ENCODE measurements around the gene NDUFS8. TPM values are rescaled to one million over a fixed set of nuclear protein-coding genes. Genes with fewer than 3 reads are reported as not detected.

Gene NDUFS8
- total and polyA plus RNA-seq, 2 of the 13 experiments (the other 11 are each of a cell fraction or from before 2014, with no cell fraction given): 96.7 to 158 TPM

DNA sequence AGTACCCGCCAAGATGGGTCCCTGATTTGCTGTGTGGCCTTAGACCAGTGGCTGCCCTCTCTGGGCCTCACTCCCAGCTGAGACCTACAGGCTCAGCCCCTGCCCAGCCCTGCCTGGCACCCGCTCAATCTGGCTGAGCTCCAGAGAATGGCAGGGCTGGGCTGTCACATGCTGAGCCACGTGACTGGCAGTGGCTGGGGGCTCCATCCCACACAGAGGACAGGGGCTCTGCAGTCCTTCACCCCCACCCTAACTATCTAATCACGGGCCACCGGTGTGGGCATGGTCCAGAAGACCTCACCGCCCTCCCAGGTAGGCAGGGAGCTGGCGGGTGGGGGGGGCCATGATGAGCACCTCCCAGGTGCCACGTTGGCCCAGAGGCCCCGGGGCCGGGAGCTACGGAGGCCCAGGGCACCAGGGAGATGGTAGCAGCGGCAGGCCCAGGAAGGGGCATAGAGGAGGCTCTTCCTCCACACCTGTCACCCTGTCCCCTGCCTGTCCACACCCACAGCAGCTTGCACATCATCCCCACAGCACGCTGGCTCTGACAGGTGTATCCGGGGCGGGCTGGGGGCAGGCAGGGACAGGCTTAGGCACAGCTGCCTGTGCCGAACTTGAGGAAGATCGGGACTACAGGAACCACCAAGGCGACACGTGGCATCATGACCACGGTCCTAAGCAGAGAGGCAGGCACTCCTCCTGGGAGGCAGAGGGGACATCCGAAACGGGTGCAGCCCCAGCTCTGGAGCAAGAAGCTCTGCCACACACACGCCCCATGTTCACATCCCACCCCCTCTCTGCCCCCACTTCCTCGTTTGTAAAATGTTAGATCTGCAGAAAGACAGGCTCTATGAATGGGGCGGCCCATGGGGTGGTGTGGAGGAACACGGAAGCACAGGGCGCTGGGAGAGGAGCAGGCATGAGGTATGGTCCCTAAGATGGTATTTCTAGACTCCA, 21.8 kb upstream of the NDUFS8 start (continued):
- TF ChIP-seq, protein P1, sequence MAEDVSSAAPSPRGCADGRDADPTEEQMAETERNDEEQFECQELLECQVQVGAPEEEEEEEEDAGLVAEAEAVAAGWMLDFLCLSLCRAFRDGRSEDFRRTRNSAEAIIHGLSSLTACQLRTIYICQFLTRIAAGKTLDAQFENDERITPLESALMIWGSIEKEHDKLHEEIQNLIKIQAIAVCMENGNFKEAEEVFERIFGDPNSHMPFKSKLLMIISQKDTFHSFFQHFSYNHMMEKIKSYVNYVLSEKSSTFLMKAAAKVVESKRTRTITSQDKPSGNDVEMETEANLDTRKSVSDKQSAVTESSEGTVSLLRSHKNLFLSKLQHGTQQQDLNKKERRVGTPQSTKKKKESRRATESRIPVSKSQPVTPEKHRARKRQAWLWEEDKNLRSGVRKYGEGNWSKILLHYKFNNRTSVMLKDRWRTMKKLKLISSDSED (CRISPR knock-in tag; IDR thresholded peaks at IDR 0.05): no peak
- TF ChIP-seq ZNF263 (CRISPR knock-in tag; IDR thresholded peaks at IDR 0.05) (no peak), ZNF292 (CRISPR knock-in tag; IDR thresholded peaks at IDR 0.05; ENCODE audit: borderline replicate concordance, low read depth) (no peak), ZNF138 (CRISPR knock-in tag; IDR thresholded peaks at IDR 0.05; ENCODE audit: low read depth) (no peak), MEIS1 (CRISPR knock-in tag; IDR thresholded peaks at IDR 0.05; ENCODE audit: borderline replicate concordance) (no peak), POLR2G (IDR thresholded peaks at IDR 0.05; ENCODE audit: low read depth, low read length) (no peak), FOXK1 (CRISPR knock-in tag; IDR thresholded peaks at IDR 0.05; ENCODE audit: borderline replicate concordance, low read depth) (no peak), MAFF (IDR thresholded peaks at IDR 0.05; ENCODE audit: low read depth, low read length) (no peak), SMAD1 (CRISPR knock-in tag; IDR thresholded peaks at IDR 0.05; ENCODE audit: borderline replicate concordance, low read depth) (no peak), ZNF703 (CRISPR knock-in tag; IDR thresholded peaks at IDR 0.05; ENCODE audit: borderline replicate concordance) (no peak), ZBTB3 (CRISPR knock-in tag; IDR thresholded peaks at IDR 0.05; ENCODE audit: borderline replicate concordance, low read depth) (no peak)
- TF ChIP-seq, protein P2, sequence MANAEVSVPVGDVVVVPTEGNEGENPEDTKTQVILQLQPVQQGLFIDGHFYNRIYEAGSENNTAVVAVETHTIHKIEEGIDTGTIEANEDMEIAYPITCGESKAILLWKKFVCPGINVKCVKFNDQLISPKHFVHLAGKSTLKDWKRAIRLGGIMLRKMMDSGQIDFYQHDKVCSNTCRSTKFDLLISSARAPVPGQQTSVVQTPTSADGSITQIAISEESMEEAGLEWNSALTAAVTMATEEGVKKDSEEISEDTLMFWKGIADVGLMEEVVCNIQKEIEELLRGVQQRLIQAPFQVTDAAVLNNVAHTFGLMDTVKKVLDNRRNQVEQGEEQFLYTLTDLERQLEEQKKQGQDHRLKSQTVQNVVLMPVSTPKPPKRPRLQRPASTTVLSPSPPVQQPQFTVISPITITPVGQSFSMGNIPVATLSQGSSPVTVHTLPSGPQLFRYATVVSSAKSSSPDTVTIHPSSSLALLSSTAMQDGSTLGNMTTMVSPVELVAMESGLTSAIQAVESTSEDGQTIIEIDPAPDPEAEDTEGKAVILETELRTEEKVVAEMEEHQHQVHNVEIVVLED (CRISPR knock-in tag; IDR thresholded peaks at IDR 0.05; ENCODE audit: borderline replicate concordance): no peak
- TF ChIP-seq, protein P3, sequence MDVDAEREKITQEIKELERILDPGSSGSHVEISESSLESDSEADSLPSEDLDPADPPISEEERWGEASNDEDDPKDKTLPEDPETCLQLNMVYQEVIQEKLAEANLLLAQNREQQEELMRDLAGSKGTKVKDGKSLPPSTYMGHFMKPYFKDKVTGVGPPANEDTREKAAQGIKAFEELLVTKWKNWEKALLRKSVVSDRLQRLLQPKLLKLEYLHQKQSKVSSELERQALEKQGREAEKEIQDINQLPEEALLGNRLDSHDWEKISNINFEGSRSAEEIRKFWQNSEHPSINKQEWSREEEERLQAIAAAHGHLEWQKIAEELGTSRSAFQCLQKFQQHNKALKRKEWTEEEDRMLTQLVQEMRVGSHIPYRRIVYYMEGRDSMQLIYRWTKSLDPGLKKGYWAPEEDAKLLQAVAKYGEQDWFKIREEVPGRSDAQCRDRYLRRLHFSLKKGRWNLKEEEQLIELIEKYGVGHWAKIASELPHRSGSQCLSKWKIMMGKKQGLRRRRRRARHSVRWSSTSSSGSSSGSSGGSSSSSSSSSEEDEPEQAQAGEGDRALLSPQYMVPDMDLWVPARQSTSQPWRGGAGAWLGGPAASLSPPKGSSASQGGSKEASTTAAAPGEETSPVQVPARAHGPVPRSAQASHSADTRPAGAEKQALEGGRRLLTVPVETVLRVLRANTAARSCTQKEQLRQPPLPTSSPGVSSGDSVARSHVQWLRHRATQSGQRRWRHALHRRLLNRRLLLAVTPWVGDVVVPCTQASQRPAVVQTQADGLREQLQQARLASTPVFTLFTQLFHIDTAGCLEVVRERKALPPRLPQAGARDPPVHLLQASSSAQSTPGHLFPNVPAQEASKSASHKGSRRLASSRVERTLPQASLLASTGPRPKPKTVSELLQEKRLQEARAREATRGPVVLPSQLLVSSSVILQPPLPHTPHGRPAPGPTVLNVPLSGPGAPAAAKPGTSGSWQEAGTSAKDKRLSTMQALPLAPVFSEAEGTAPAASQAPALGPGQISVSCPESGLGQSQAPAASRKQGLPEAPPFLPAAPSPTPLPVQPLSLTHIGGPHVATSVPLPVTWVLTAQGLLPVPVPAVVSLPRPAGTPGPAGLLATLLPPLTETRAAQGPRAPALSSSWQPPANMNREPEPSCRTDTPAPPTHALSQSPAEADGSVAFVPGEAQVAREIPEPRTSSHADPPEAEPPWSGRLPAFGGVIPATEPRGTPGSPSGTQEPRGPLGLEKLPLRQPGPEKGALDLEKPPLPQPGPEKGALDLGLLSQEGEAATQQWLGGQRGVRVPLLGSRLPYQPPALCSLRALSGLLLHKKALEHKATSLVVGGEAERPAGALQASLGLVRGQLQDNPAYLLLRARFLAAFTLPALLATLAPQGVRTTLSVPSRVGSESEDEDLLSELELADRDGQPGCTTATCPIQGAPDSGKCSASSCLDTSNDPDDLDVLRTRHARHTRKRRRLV (CRISPR knock-in tag; IDR thresholded peaks at IDR 0.05): no peak
- TF ChIP-seq, protein P4, sequence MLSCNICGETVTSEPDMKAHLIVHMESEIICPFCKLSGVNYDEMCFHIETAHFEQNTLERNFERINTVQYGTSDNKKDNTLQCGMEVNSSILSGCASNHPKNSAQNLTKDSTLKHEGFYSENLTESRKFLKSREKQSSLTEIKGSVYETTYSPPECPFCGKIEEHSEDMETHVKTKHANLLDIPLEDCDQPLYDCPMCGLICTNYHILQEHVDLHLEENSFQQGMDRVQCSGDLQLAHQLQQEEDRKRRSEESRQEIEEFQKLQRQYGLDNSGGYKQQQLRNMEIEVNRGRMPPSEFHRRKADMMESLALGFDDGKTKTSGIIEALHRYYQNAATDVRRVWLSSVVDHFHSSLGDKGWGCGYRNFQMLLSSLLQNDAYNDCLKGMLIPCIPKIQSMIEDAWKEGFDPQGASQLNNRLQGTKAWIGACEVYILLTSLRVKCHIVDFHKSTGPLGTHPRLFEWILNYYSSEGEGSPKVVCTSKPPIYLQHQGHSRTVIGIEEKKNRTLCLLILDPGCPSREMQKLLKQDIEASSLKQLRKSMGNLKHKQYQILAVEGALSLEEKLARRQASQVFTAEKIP (CRISPR knock-in tag; IDR thresholded peaks at IDR 0.05; ENCODE audit: borderline replicate concordance): no peak
